ENCODE data around the gene DBT. TPM values are rescaled to one million over a fixed set of nuclear protein-coding genes. Genes with fewer than 3 reads are reported as not detected.

DBT gene
- total RNA-seq, 1 experiment from 2014 or later, result 14.1 TPM

DNA sequence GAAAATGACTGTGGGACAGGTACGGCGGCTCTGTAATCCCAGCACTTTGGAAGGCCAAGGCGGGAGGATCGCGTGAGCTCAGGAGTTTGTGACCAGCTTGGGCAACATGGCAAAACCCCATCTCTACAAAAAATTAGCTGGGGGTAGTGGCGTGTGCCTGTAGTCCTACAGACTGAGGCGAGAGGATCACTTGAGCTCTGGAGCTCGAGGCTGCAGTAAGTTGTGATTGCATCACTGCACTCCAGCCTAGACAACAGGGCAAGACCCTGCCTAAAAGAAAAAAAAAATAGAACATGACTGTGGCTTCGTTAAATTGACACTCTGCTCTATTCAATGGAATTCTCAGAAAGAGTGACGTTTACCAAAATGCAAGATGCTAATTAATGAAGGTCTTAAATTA, 3.9 kb upstream of the DBT start:
- Histone ChIP-seq H3K27me3 (replicated peaks; ENCODE audit: control insufficient read depth, insufficient read depth, low read length) (no peaks in the 10 kb centered on the region), H3K9me3 (no peaks in the 10 kb centered on the region), H3K4me3 (ENCODE audit: low read depth, low read length) (no peak overlapping the region), H3K4me1 (peaks cover 12% of the 10 kb centered on the region; the same call in 1 of the 2 replicates), H3K36me3 (ENCODE audit: control insufficient read depth, insufficient read depth, low read length) (no peaks in the 10 kb centered on the region)
- DNase-seq, result no peak
- Mint-ChIP-seq H3K27ac (ENCODE audit: unreplicated experiment) (no peak overlapping the region), H3K27me3 (ENCODE audit: insufficient read depth, unreplicated experiment) (no peaks in the 10 kb centered on the region), H3K36me3 (ENCODE audit: insufficient read depth, unreplicated experiment) (no peaks in the 10 kb centered on the region), H3K4me1 (ENCODE audit: low read depth, unreplicated experiment) (peaks cover 6% of the 10 kb centered on the region), H3K9me3 (ENCODE audit: unreplicated experiment) (no peaks in the 10 kb centered on the region), H3K4me3 (ENCODE audit: unreplicated experiment) (no peak overlapping the region)
- TF ChIP-seq, protein P1, sequence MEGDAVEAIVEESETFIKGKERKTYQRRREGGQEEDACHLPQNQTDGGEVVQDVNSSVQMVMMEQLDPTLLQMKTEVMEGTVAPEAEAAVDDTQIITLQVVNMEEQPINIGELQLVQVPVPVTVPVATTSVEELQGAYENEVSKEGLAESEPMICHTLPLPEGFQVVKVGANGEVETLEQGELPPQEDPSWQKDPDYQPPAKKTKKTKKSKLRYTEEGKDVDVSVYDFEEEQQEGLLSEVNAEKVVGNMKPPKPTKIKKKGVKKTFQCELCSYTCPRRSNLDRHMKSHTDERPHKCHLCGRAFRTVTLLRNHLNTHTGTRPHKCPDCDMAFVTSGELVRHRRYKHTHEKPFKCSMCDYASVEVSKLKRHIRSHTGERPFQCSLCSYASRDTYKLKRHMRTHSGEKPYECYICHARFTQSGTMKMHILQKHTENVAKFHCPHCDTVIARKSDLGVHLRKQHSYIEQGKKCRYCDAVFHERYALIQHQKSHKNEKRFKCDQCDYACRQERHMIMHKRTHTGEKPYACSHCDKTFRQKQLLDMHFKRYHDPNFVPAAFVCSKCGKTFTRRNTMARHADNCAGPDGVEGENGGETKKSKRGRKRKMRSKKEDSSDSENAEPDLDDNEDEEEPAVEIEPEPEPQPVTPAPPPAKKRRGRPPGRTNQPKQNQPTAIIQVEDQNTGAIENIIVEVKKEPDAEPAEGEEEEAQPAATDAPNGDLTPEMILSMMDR (IDR thresholded peaks at IDR 0.05; ENCODE audit: insufficient read depth in 1 of 2, low read depth in 1 of 2, low read length in 1 of 2, severe bottlenecking in 1 of 2, unreplicated experiment in 1 of 2), result no peak
- BruUV-seq (replicated peaks), result no TSS peak
- POLR2A ChIA-PET, result no interaction called here
- CTCF ChIA-PET, result no interaction called here
- intact Hi-C loops (cut with micrococcal nuclease; ENCODE audit: unreplicated experiment), result no loop called here

DNA sequence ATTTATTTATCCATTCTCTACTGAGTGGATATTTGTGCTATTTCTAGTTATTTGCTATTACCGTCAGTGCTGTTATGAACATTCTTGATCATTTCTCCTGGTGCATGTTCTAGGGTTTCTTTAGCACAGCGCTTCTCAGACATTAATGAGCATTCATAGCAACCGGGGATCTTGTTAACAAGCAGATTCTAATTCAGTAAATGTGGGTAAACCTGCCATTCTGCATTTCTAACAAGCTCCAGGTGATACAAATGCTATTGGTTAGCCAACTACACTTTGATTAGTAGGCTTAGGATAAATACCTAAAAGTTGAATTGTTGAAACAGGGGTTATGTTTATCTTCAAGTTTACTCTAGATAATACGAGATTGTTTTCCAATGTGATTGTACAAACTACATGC, 3.3 kb upstream of the DBT start:
- Mint-ChIP-seq H3K4me1 (ENCODE audit: low read depth, unreplicated experiment) (peaks cover 6% of the 10 kb centered on the region), H3K9me3 (ENCODE audit: unreplicated experiment) (no peaks in the 10 kb centered on the region), H3K4me3 (ENCODE audit: unreplicated experiment) (no peak overlapping the region), H3K27me3 (ENCODE audit: insufficient read depth, unreplicated experiment) (no peaks in the 10 kb centered on the region), H3K27ac (ENCODE audit: unreplicated experiment) (no peak overlapping the region), H3K36me3 (ENCODE audit: insufficient read depth, unreplicated experiment) (no peaks in the 10 kb centered on the region)
- POLR2A ChIA-PET, result no interaction called here
- peak in 1 of 2 experiments; percentile 26 for DNase-seq
- H3K9me3 ChIP-seq, result no peaks in the 10 kb centered on the region
- intact Hi-C loops (cut with micrococcal nuclease; ENCODE audit: unreplicated experiment), result no loop called here
- H3K4me1 ChIP-seq, result peaks cover 12% of the 10 kb centered on the region; the same call in 1 of the 2 replicates
- CTCF ChIA-PET, result no interaction called here
- no peak overlapping the region for H3K4me3 ChIP-seq (ENCODE audit: low read depth, low read length)
- no peaks in the 10 kb centered on the region for H3K27me3 ChIP-seq (replicated peaks; ENCODE audit: control insufficient read depth, insufficient read depth, low read length)
- no TSS peak for BruUV-seq (replicated peaks)
- TF ChIP-seq, protein P1 (IDR thresholded peaks at IDR 0.05; ENCODE audit: insufficient read depth in 1 of 2, low read depth in 1 of 2, low read length in 1 of 2, severe bottlenecking in 1 of 2, unreplicated experiment in 1 of 2), result no peak
- no peaks in the 10 kb centered on the region for H3K36me3 ChIP-seq (ENCODE audit: control insufficient read depth, insufficient read depth, low read length)

DNA sequence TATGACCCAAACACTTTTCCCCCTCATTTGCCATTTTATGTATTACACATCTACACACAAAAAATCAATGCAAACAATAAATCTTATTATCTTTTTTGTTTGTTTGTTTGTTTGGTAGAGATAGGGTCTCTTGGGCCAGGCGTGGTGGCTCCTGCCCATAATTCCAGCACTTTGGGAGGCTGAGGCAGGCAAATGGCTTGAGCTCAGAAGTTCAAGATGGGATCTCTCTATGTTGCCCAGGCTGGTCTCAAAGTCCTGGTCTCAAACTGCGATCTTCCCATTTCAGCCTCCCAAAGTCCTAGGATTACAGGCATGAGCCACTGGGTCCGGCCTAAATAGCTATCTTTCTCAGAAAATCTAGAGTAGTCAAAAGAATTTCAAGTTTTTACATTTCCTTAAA, 1.2 kb upstream of the DBT start:
- BruUV-seq (replicated peaks), result no TSS peak
- no peak for DNase-seq
- H3K4me1 Mint-ChIP-seq (ENCODE audit: low read depth, unreplicated experiment), result peaks cover 14% of the 10 kb centered on the region
- Histone ChIP-seq H3K36me3 (ENCODE audit: control insufficient read depth, insufficient read depth, low read length) (no peaks in the 10 kb centered on the region), H3K4me1 (peaks cover 12% of the 10 kb centered on the region; the same call in 1 of the 2 replicates), H3K4me3 (ENCODE audit: low read depth, low read length) (no peak overlapping the region), H3K9me3 (no peaks in the 10 kb centered on the region), H3K27me3 (replicated peaks; ENCODE audit: control insufficient read depth, insufficient read depth, low read length) (no peaks in the 10 kb centered on the region)
- TF ChIP-seq, protein P1 (IDR thresholded peaks at IDR 0.05; ENCODE audit: insufficient read depth in 1 of 2, low read depth in 1 of 2, low read length in 1 of 2, severe bottlenecking in 1 of 2, unreplicated experiment in 1 of 2), result no peak
- CTCF ChIA-PET, result no interaction called here
- intact Hi-C loops (cut with micrococcal nuclease; ENCODE audit: unreplicated experiment), result no loop called here
- POLR2A ChIA-PET, result no interaction called here
- H3K27ac Mint-ChIP-seq (ENCODE audit: unreplicated experiment), result no peak overlapping the region
- H3K4me3 Mint-ChIP-seq (ENCODE audit: unreplicated experiment), result no peak overlapping the region
- H3K9me3 Mint-ChIP-seq (ENCODE audit: unreplicated experiment), result no peaks in the 10 kb centered on the region
- H3K27me3 Mint-ChIP-seq (ENCODE audit: insufficient read depth, unreplicated experiment), result no peaks in the 10 kb centered on the region
- H3K36me3 Mint-ChIP-seq (ENCODE audit: insufficient read depth, unreplicated experiment), result no peaks in the 10 kb centered on the region

All from Caco-2 (cell line).